ENCODE measurements around the gene CMA1. TPM values are rescaled to one million over a fixed set of nuclear protein-coding genes. Genes with fewer than 3 reads are reported as not detected.
"Not testable (repeated sequence)": the region's sequence is repeated elsewhere in the genome, so short reads cannot be mapped to it uniquely, and the experiment has no call there.

The CMA1 gene
- total RNA-seq = under 1 TPM; 0.52 to 0.82 TPM

GRCh38 chr14:24508155-24508840 is at the start of gene CMA1:
Gene CMA1, minus strand, starts transcription at chr14:24508265. Its CDS starts 30 bp downstream, at chr14:24508235.
- Mint-ChIP-seq H3K27ac (peak within 1 kb of the TSS; percentile 14), H3K9me3 (ENCODE audit: insufficient read depth) (no peaks in the 10 kb centered on the region), H3K27me3 (ENCODE audit: low read depth) (peaks cover 25% of the 10 kb centered on the region), H3K4me1 (ENCODE audit: low read depth) (peaks cover 50% of the 10 kb centered on the region), H3K4me3 (no peak within 1 kb of the TSS), H3K36me3 (ENCODE audit: low read depth) (no peaks in the 10 kb centered on the region)
- POLR2A ChIA-PET = interaction anchor here (0.6 kb wide), 1 partner anchor 1644 kb away, joined by 3 read pairs; no protein-coding TSS in a partner anchor
- CTCF ChIA-PET = no interaction called here
- DNase-seq (no peak), ATAC-seq (no peak)

- peaks cover 12% of the 10 kb centered on the region for H3K27me3 Mint-ChIP-seq (ENCODE audit: low read depth)
- no peaks in the 10 kb centered on the region for H3K36me3 Mint-ChIP-seq (ENCODE audit: low read depth)
- no peak overlapping the region for H3K27ac Mint-ChIP-seq
- DNase-seq (no peak), ATAC-seq (no peak)
- H3K9me3 Mint-ChIP-seq (ENCODE audit: insufficient read depth) = no peaks in the 10 kb centered on the region
- ChIA-PET POLR2A (no interaction called here), CTCF (no interaction called here)
- H3K4me3 Mint-ChIP-seq = no peak overlapping the region
- H3K4me1 Mint-ChIP-seq (ENCODE audit: low read depth) = no peaks in the 10 kb centered on the region
These were observed 48.7 kb upstream of the CMA1 start for GRCh38 chr14:24556756-24557155.

- peaks cover 32% of the 10 kb centered on the region for H3K9me3 Mint-ChIP-seq (ENCODE audit: insufficient read depth)
- DNase-seq; CTCF ChIA-PET; POLR2A ChIA-PET; H3K4me1 Mint-ChIP-seq (ENCODE audit: low read depth); ATAC-seq; H3K27me3 Mint-ChIP-seq (ENCODE audit: low read depth); H3K36me3 Mint-ChIP-seq (ENCODE audit: low read depth); H3K27ac Mint-ChIP-seq; H3K4me3 Mint-ChIP-seq: not testable (repeated sequence)
These were observed 41.0 kb upstream of the CMA1 start for GRCh38 chr14:24549064-24549463.

DNA sequence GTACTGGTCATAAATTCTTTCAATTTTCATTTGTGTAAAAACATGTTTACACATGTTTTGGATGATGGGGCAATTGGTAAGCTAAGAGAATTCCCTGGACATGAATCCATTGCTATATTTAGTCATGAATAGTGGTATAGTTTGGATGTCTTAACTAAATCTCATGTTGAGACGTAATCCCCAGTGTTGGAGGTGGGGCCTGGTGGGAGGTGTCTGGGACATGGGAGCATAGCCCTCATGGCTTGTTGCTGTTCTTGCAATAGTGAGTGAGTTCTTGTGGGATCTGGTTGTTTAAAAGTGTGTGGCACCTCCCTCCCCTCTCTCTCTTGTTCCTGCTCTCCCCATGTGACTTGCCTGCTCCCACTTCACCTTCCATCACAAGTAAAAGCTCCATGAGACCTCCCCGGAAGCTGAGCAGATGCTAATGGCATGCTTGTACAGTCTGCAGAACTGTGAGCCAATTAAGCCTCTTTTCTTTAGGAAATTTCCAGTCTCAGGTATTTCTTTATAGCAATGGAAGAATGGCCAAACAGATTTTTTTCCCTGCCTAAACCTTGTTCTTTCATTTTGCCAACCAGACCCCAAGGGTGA is 34.4 kb upstream of the CMA1 start:
- Mint-ChIP-seq H3K4me1 (ENCODE audit: low read depth) (no peaks in the 10 kb centered on the region), H3K27me3 (ENCODE audit: low read depth) (peaks cover 36% of the 10 kb centered on the region), H3K4me3 (no peak overlapping the region), H3K27ac (no peak overlapping the region), H3K36me3 (ENCODE audit: low read depth) (no peaks in the 10 kb centered on the region), H3K9me3 (ENCODE audit: insufficient read depth) (peaks cover 19% of the 10 kb centered on the region)
- ChIA-PET CTCF (no interaction called here), POLR2A (no interaction called here)
- no peak for ATAC-seq
- DNase-seq = no peak

GRCh38 chr14:24535737-24536136 is 27.7 kb upstream of the CMA1 start:
- H3K27ac Mint-ChIP-seq = no peak overlapping the region

DNA sequence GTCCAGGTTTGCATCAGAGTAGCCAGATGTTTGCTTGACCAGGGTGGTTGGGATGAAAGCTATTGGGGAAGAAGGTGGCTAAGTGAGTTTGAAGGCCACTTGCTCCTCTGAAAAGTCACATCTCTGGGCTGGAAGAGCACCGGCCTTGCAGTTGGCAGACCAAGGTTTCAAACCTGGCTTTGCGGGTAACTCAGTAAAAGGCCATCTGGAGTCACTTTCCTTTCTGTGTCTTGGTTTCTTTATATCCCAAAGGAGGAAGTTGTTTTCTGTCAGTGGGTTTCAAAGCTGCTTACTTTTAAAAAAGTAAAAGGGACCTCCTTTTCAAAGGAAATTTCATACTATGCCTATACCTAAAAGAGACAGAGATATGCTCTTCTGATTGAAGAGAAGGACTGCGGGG is 26.2 kb upstream of the CMA1 start:
- DNase-seq (no peak), ATAC-seq (no peak)
- no peak overlapping the region for H3K4me3 Mint-ChIP-seq
- peaks cover 5% of the 10 kb centered on the region for H3K9me3 Mint-ChIP-seq (ENCODE audit: insufficient read depth)
- H3K27ac Mint-ChIP-seq = no peak overlapping the region
- POLR2A ChIA-PET = no interaction called here
- H3K36me3 Mint-ChIP-seq (ENCODE audit: low read depth) = no peaks in the 10 kb centered on the region
- CTCF ChIA-PET = interaction anchor here (1.4 kb wide), 1 partner anchor 599 kb away, joined by 5 read pairs; no protein-coding TSS in a partner anchor
- peaks cover 15% of the 10 kb centered on the region for H3K27me3 Mint-ChIP-seq (ENCODE audit: low read depth)
- peaks cover 14% of the 10 kb centered on the region for H3K4me1 Mint-ChIP-seq (ENCODE audit: low read depth)

More at GRCh38 chr14:24535737-24536136, 27.7 kb upstream of the CMA1 start:
- ATAC-seq (no peak), DNase-seq (peak; percentile 26)
- CTCF ChIA-PET = interaction anchor here (1.2 kb wide), 1 partner anchor 70 kb away, joined by 3 read pairs; no protein-coding TSS in a partner anchor
- H3K4me1 Mint-ChIP-seq (ENCODE audit: low read depth) = peaks cover 14% of the 10 kb centered on the region
- no peak overlapping the region for H3K4me3 Mint-ChIP-seq
- H3K27me3 Mint-ChIP-seq (ENCODE audit: low read depth) = peaks cover 17% of the 10 kb centered on the region
- POLR2A ChIA-PET = no interaction called here
- no peaks in the 10 kb centered on the region for H3K36me3 Mint-ChIP-seq (ENCODE audit: low read depth)
- H3K9me3 Mint-ChIP-seq (ENCODE audit: insufficient read depth) = peaks cover 13% of the 10 kb centered on the region

GRCh38 chr14:24525877-24526620 is 18.0 kb upstream of the CMA1 start:
- POLR2A ChIA-PET; H3K27ac Mint-ChIP-seq; CTCF ChIA-PET; H3K4me1 Mint-ChIP-seq (ENCODE audit: low read depth); ATAC-seq; DNase-seq; H3K36me3 Mint-ChIP-seq (ENCODE audit: low read depth); H3K4me3 Mint-ChIP-seq; H3K9me3 Mint-ChIP-seq (ENCODE audit: insufficient read depth): not testable (repeated sequence)
- H3K27me3 Mint-ChIP-seq (ENCODE audit: low read depth) = peaks cover 28% of the 10 kb centered on the region

- no peak for ATAC-seq
- peaks cover 22% of the 10 kb centered on the region for H3K27me3 Mint-ChIP-seq (ENCODE audit: low read depth)
- no peaks in the 10 kb centered on the region for H3K9me3 Mint-ChIP-seq (ENCODE audit: insufficient read depth)
- H3K4me1 Mint-ChIP-seq (ENCODE audit: low read depth) = peaks cover 7% of the 10 kb centered on the region
- ChIA-PET CTCF (no interaction called here), POLR2A (no interaction called here)
- no peaks in the 10 kb centered on the region for H3K36me3 Mint-ChIP-seq (ENCODE audit: low read depth)
- no peak overlapping the region for H3K27ac Mint-ChIP-seq
- no peak for DNase-seq
- H3K4me3 Mint-ChIP-seq = no peak overlapping the region
These were observed 10.8 kb upstream of the CMA1 start for GRCh38 chr14:24518851-24519250.

GRCh38 chr14:24514209-24514608 is 6.1 kb upstream of the CMA1 start:
- H3K4me3 Mint-ChIP-seq = no peak overlapping the region

GRCh38 chr14:24513009-24513408 is 4.9 kb upstream of the CMA1 start:
- POLR2A ChIA-PET = no interaction called here
- CTCF ChIA-PET = no interaction called here
- Mint-ChIP-seq H3K4me3 (no peak overlapping the region), H3K4me1 (ENCODE audit: low read depth) (peaks cover 20% of the 10 kb centered on the region), H3K27me3 (ENCODE audit: low read depth) (peaks cover 30% of the 10 kb centered on the region), H3K36me3 (ENCODE audit: low read depth) (no peaks in the 10 kb centered on the region), H3K27ac (no peak overlapping the region), H3K9me3 (ENCODE audit: insufficient read depth) (no peaks in the 10 kb centered on the region)
- DNase-seq = no peak
- ATAC-seq = no peak

More at GRCh38 chr14:24514209-24514608, 6.1 kb upstream of the CMA1 start:
- H3K4me1 Mint-ChIP-seq (ENCODE audit: low read depth) = peaks cover 10% of the 10 kb centered on the region
- peaks cover 30% of the 10 kb centered on the region for H3K27me3 Mint-ChIP-seq (ENCODE audit: low read depth)
- no peaks in the 10 kb centered on the region for H3K9me3 Mint-ChIP-seq (ENCODE audit: insufficient read depth)
- no peak overlapping the region for H3K27ac Mint-ChIP-seq
- ChIA-PET POLR2A (no interaction called here), CTCF (no interaction called here)
- ATAC-seq = no peak
- H3K36me3 Mint-ChIP-seq (ENCODE audit: low read depth) = no peaks in the 10 kb centered on the region
- no peak for DNase-seq

DNA sequence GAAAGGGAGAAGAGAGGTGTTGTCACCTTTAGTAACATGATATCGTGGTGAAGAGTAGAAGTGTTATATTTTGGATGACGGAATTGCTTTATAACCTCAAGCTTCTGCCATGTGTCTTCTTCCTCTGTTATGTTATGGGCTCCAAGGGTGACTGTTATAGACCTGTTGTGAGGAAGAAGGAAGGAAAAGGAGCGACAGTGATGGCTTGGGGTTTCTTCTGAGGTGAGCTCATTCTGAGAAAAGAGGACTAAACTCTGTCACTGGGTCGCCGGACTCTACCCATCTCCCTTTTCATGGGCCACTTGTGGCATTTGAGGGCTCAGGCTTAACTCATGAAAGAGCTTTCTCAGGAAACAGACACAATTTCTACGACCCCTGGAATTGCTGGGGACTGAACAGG is 1.6 kb downstream of the CMA1 start:
- H3K36me3 Mint-ChIP-seq (ENCODE audit: low read depth) = no peaks in the 10 kb centered on the region
- no peak overlapping the region for H3K4me3 Mint-ChIP-seq
- peaks cover 19% of the 10 kb centered on the region for H3K27me3 Mint-ChIP-seq (ENCODE audit: low read depth)
- H3K9me3 Mint-ChIP-seq (ENCODE audit: insufficient read depth) = no peaks in the 10 kb centered on the region
- DNase-seq = peak; percentile 40
- ChIA-PET CTCF (interaction anchor here (1.0 kb wide), 1 partner anchor 27 kb away, joined by 3 read pairs; no protein-coding TSS in a partner anchor), POLR2A (no interaction called here)
- no peak overlapping the region for H3K27ac Mint-ChIP-seq
- H3K4me1 Mint-ChIP-seq (ENCODE audit: low read depth) = peaks cover 46% of the 10 kb centered on the region
- ATAC-seq = peak; percentile 55

- no peak for DNase-seq
- ATAC-seq = no peak
- CTCF ChIA-PET = interaction anchor here (0.6 kb wide), 1 partner anchor 280 kb away, joined by 3 read pairs; no protein-coding TSS in a partner anchor
- Mint-ChIP-seq H3K27ac (no peak overlapping the region), H3K9me3 (ENCODE audit: insufficient read depth) (no peaks in the 10 kb centered on the region), H3K4me1 (ENCODE audit: low read depth) (peaks cover 46% of the 10 kb centered on the region), H3K36me3 (ENCODE audit: low read depth) (no peaks in the 10 kb centered on the region), H3K4me3 (no peak overlapping the region), H3K27me3 (ENCODE audit: low read depth) (peaks cover 16% of the 10 kb centered on the region)
- POLR2A ChIA-PET = no interaction called here
These were observed 3.6 kb downstream of the CMA1 start for GRCh38 chr14:24504425-24504950.

Measured in activated CD8-positive, alpha-beta T cell treated with anti-CD3 and anti-CD28 coated beads, Interleukin-2, amount 10 ng/mL, durations not matched to agents 7 days and 5 days (primary cell).